GM21576 (cell line): ENCODE data around the gene LHFPL3.
"Not testable (repeated sequence)": the region's sequence is repeated elsewhere in the genome, so short reads cannot be mapped to it uniquely, and the experiment has no call there.

Experiments
- ATAC-seq: cut with Tn5 transposase; IDR thresholded peaks from one replicate; pipeline ENCODE4 v1.9.1; 2021; ENCODE audit warnings: mild to moderate bottlenecking, moderate library complexity; ENCODE audit not compliant: unreplicated experiment

The LHFPL3 gene

GRCh38 chr7:104886651-104887050, 558.2 kb downstream of the LHFPL3 start:
- no peak for ATAC-seq

DNA sequence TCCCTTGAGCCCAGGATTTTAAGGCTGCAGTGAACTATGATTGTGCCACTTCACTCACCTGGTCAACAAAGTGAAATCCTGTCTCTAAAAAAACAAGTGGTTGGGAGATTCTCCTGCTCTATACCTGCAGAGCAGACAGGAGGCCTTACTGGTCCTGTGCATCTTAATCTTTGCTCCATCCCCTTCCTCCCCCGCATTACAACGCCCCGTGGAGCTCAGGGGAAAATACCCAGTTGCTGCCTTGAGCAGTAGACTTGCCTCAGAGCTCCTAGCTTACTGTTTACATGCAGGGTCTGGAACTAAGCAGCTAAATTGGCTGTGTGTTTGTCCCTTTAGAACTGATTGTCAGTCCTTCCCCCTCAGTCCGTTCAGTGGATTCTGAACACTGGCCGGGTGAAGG, 561.8 kb downstream of the LHFPL3 start:
- no peak for ATAC-seq

DNA sequence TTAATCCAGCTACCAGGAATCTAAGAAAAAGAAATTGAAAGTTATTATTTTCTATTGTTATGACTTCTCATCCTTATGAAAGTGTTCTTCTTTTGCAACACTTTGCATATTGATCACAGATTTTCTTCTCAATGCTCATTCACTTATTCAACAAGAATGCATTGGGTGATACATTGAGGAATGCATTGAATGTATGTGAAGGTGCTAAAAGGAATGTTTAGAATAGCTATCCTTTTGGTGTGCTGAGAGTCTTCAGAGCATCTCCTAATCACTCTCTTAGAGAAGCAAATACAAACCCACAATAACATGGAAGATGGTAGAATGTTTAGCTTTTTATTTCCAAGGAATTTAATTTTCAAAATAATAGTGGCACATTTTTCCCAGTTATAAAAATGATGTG, 563.5 kb downstream of the LHFPL3 start:
- ATAC-seq = no peak

- no peak for ATAC-seq
Measured at GRCh38 chr7:104894314-104894713, 565.9 kb downstream of the LHFPL3 start.

DNA sequence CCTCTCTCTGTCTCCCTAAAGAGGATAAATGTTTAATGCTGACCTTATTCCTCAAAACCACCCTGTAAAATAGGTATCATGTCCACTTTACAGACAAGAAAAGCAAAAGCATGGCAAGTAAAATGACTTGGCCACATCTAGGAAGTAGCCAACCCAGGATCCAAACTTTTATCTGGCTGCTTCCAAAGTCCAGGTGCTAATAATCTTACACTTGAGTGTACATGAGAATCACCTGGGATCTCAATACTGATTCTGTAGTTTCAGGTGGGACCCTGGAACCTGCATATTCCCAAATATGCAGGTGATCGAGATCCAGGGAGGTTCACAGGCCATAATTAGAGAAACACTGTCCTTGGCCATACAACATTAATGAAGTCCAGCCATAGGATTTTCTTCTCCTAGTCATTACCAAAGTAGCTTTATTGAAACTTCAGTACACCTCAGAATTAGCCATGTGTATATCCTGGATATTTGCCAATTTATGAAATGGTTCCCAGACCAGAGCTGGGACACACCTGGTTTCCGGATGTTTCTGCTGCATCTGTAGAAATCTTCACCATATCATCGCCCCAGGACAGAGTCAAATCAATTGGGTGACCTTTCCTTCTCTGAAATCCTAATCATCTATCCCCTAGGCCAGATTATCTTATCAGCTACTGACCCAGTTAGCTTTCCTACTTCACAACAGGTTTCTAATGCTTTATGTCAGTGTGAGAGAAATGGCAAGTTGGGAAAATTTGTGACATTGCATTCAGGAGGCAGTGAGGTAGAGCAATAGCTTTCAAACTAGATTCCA, 566.5 kb downstream of the LHFPL3 start:
- no peak for ATAC-seq

- no peak for ATAC-seq
Measured at GRCh38 chr7:104895522-104896236, 567.3 kb downstream of the LHFPL3 start.

GRCh38 chr7:104898434-104898833, 570.0 kb downstream of the LHFPL3 start:
- no peak for ATAC-seq

GRCh38 chr7:104900525-104901239, 572.3 kb downstream of the LHFPL3 start:
- no peak for ATAC-seq

DNA sequence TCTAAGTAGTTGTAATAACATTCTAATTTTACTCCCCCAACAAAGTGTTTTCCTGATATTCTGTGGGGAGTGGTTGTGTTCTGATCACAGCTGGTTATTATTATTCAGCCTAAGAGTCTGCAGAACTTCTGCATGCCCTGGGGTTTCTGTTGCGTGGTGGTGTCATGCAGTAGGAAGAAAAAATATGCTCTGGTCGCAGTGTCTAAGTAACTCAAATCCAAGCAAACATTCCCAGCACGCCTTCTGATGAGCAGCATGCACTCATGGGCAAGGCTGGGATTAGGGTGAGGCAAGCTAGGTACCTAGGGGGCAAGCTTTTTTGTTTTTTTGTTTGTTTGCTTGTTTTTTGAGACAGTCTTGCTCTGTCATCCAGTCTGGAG, 572.8 kb downstream of the LHFPL3 start:
- no peak for ATAC-seq

DNA sequence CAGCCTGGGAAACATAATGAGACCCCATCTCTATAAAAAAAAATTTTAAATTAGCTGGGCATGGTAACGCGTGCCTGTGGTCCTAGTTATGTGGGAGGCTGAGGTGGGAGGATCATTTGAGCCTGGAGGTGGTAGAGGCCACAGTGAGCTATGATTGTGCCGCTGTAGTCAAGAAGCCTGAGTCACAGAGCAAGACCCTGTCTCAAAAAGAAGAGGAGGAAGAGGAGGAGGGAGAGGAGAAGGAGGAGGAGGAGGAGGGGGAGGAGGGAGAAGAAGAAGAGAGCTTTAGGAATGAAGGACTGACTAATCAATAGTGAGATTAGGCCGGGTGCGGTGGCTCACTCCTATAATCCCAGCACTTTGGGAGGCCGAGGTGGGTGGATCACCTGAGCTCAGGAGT, 573.8 kb downstream of the LHFPL3 start:
- no peak for ATAC-seq

GRCh38 chr7:104903044-104903443, 574.6 kb downstream of the LHFPL3 start:
- no peak for ATAC-seq

GRCh38 chr7:104903846-104904245, 575.4 kb downstream of the LHFPL3 start:
- no peak for ATAC-seq

GRCh38 chr7:104906032-104906431, 577.6 kb downstream of the LHFPL3 start:
- no peak for ATAC-seq

DNA sequence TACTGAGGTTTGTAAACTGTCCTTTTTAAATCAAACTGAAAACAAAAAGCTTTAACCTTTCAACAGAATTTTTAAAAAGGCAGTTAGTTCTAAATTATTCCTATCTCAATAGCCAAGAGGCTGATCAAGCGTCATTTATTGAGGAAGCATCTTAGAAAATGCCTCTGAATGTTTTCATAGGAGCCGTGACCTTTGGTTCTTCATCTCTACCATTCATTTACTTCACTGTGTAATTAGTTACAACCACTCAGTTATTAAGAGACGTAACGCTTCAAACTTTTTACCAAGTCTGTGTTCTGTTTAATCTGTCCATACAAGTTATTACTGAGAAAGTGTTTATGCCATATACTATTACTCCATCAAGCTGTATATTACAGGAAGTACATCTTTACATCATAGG, 578.2 kb downstream of the LHFPL3 start:
- ATAC-seq = no peak

- no peak for ATAC-seq
Measured at GRCh38 chr7:104908636-104909035, 580.2 kb downstream of the LHFPL3 start.

DNA sequence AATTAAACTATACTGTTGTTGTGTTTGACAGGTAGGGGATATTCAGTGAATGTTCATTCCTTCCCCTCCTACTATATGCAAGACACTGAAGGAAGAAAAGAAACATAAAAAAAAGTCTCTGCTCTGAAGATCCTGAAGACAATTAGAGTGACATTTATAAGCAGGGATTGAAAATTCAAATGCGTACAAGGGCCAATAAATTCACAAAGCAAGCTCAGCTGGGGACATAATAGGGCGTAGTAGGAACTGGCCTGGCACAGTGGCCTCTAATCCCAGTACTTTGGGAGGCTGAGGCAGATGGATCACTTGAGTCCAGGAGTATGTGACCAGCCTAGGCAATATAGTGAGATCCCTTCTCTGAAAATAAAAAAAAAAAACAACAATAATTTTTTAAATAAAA, 580.7 kb downstream of the LHFPL3 start:
- no peak for ATAC-seq

DNA sequence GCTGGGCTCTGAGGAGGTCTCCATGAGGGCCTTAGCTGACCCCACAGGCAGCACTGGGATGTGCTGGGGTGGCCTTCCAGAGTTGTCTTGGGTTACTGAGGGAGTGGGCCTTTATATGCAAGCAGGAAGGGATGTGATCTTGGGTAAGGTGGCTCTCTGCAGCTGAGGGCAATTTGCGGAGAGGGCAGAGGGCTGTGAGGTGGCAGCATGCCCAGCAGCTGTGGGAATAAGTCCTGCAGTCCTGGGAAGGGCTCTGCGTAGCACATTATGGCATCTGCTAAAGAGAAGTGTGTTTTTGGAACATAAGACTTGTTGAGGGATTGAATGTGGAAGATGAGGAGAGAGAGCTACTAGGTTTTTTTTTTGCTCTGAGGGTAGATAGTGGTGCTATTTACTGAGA, 586.0 kb downstream of the LHFPL3 start:
- ATAC-seq = no peak

- ATAC-seq = no peak
Measured at GRCh38 chr7:104921596-104921995, 593.2 kb downstream of the LHFPL3 start.

DNA sequence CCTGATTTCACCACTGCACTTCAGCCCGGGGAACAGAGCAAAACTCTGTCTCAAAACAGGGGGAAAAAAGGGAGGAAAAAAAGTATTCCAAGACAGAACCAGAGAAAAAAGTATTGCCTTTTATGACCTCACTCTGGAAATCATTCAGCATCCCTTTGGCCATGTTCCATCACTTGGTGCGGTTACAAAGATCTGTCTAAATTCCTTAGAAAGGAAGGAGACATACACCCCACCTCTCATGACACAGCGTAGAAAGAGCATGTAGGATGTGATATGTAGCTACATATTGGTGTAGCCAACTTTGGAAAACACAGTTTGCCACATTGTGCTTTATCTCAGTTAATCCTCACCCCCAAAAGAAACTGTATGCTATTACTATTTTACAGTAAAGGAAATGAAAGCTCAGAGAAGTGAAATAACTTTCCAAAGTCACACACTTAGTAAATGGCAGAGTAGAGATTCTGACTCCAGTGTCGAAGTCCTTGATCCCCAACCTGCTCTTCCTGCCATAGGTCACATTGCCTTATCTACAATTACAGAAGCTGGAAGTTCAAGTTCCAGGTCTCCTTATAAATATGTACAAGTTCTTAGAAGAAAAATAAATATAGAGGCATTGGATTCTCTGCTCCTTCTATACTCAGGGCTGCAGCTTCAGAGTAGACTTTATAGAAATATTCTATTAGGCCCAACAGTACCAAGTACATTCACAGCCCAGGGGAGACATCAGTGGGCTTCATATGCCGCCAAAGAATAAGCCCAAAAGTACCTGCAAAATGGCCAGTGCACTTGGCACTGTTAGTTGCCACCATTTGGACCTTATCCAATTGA, 594.0 kb downstream of the LHFPL3 start:
- no peak for ATAC-seq

- ATAC-seq = peak; percentile 96
Measured at GRCh38 chr7:104923010-104923421, 594.6 kb downstream of the LHFPL3 start.

DNA sequence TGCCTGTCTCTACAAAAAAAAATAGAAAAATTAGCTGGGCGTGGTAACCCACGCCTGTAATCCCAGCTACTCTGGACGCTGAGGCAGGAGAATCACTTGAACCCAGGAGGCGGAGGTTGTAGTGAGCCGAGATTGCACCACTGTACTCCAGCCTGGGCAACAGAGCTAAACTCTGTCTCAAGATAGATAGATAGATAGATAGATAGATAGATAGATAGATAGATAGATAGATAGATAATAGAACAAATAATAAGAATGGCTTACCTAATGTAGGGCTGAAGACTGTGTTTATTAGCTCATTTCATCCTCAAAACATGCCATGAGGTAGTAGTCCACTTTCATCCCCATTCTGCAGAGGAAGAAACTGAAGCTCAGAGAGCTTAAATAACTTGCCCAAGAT, 597.8 kb downstream of the LHFPL3 start:
- not testable (repeated sequence) for ATAC-seq
